ENCODE measurements around the gene PTGDS.

Gene PTGDS

GRCh38 chr9:136977223-136977622, at the start of gene PTGDS:
Gene PTGDS (plus strand): TSS chr9:136977504. CDS start chr9:136977579, 75 bp downstream.
- DNase-seq = peak; percentile 91 to 99 (median 96)
- intact Hi-C loops (cut with DNase I) = loop anchor here (2.0 kb wide), 1 partner anchor 28 kb away; no protein-coding TSS in a partner anchor

- DNase-seq = peak in 4 of 10 donors; percentile 22 to 92 (median 76)
- intact Hi-C loops (cut with DNase I) = no loop called here
Measured at GRCh38 chr9:136928591-136928990, 48.7 kb upstream of the PTGDS start.

DNA sequence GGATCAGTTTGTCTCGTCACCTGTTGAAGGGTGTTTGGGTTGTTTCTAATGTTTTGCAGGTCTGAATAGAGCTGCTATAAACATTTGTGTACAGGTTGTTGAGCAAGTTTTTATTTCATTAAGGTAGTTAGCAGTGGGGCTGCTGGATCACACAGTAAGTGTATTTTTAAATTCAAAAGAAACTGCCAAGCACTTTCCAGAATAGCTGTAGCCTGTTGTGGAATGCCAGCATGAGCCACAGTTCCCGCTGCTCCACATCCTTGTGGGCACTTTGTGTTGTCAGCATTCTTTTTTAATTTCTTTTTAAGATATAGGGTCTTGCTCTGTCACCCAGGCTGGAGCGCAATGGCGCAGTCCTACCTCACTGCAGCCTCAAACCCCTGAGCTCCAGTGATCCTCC, 47.3 kb upstream of the PTGDS start:
- DNase-seq = no peak
- intact Hi-C loops (cut with DNase I) = no loop called here

DNA sequence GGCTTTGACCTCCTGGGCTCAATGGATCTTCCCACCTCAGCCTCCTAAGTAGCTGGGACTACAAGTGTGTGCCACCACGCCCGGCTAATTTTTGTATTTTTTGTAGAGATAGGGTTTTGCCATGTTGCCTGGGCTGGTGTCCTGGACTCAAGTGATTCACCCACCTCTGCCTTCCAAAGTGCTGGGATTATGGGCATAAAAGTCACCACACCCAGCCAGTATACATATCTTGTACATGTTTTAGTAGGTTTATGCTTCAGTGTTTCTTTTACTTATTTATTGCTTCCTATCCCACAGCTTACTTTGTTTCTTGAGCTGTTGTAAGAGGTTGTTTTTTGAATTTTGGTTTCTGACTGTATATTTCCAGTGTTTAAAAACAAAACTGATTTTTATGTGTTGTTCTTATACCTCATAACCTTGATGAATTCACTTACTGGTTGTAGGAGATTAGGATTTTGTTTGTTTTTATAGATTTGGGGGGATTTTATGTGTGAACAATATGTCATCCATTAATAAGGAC, 45.6 kb upstream of the PTGDS start:
- no peak for DNase-seq
- intact Hi-C loops (cut with DNase I) = no loop called here

DNA sequence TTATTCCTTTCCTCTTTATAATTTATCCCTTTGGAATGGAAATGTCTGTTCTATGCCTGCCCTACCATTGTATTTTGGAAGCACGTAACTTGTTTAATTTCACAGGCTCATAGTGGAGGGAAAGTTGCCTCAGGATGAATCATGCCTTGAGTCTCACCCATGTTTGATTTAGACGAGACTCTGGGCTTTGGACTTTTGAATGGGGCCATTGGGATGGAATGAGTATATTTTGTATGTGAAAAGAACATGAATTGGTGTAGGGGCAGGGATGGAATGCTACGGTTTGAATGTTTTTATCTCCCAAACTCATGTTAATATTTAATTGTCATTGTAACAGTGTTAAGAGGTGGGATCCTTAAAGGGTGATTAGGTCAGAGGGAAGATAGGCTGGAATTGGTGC, 43.0 kb upstream of the PTGDS start:
- intact Hi-C loops (cut with DNase I) = no loop called here
- DNase-seq = no peak

- intact Hi-C loops (cut with DNase I) = no loop called here
- DNase-seq = peak in 1 of 10 donors; percentile 56
Measured at GRCh38 chr9:136935651-136936050, 41.7 kb upstream of the PTGDS start.

- DNase-seq = peak in 2 of 10 donors; percentile 86 to 87
- intact Hi-C loops (cut with DNase I) = no loop called here
Measured at GRCh38 chr9:136936645-136937170, 40.6 kb upstream of the PTGDS start.

- intact Hi-C loops (cut with DNase I) = no loop called here
- DNase-seq = peak in 2 of 10 donors; percentile 57 to 64
Measured at GRCh38 chr9:136937186-136938001, 39.9 kb upstream of the PTGDS start.

DNA sequence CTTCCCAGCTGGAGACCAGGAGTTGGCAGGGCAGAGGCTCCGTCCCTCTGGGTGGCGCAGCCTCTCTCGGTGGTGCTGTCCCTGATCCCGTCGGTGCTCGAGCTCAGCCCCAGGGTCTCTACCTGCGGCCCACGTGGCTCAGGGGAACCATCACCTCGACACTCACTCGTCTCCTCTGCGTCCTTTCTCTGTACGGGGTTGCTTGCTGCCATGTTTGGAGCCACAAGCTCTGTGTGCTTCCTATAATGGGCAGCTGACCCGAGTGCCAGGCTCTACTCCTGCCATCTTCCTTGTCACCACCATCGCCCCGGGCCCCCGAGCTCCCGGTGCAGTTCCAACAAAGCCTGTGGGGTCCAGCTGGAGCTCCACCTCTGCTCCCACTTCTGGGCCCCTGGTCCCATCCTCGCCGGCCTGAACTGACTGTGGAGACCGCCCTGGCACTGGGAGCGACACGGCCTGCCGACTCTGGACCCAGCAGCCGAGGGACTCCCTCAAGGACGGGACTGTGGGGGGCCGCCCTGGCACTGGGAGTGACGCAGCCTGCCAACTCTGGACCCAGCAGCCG, 37.8 kb upstream of the PTGDS start:
- DNase-seq = peak in 3 of 10 donors; percentile 64 to 83 (median 77)
- intact Hi-C loops (cut with DNase I) = no loop called here

DNA sequence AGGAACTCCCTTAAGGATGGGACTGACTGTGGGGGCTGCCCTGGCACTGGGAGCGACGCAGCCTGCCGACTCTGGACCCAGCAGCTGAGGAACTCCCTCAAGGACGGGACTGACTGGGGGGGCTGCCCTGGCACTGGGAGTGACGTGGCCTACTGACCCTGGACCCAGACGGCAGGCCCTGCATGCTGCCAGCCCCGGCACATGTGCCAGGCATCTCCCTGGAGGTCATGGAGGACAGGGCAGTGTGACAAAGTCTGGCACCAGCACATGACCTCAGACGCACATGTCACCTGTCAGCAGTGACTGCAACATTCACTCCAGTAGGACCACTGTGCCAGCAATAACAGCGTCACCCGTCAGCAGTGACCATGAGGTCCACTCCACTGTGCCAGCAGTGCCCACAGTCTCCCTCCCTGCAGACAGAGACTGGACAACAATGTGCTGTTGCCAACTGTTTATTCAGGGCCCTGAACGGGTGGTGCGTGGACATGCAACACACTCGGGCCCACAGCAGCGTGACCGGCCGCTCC, 37.2 kb upstream of the PTGDS start:
- DNase-seq = peak in 8 of 10 donors; percentile 52 to 96 (median 75)
- intact Hi-C loops (cut with DNase I) = loop anchor here (10.0 kb wide), 2 partner anchors 95 to 145 kb away; partner anchors contain the start of genes AJM1, CCDC183, PHPT1 and TMEM141

DNA sequence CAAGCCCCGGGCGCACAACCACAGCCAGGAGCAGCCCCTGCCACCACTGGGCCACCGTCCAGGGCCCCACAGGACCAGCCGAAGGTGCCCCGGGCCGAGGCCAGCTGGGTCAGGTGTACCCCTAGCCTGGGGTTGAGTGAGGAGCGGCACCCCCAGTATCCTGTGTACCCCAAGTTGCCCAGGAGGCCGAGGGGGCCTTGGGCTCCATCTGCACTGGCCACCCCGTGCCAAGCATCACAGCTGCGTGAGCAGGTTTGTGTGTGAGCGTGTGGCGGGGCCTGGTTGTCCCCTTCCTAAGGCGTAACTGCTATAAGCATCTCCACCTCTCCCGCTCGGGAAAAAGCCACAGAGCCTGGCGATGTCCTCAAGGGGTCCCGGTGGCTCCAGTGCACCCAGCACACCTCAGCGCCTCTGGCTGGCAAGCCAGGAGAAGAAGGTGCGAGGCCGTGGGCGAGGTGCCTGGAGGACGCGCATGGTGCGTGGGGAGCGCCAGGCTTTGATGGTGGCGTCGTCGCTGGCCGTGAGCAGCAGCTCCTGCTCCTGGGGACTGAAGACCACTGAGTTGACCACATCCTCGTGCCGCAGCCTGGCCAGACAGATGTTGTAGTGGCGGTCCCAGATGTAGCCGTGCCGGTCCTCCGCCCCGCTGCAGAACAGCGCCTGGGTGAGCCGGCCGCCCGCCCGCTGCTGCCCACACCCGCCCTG, 36.6 kb upstream of the PTGDS start:
- intact Hi-C loops (cut with DNase I) = loop anchor here (10.0 kb wide), 2 partner anchors 96 to 146 kb away; partner anchors contain the start of genes AJM1, CCDC183, PHPT1 and TMEM141
- peak in 1 of 10 donors; percentile 62 for DNase-seq

DNA sequence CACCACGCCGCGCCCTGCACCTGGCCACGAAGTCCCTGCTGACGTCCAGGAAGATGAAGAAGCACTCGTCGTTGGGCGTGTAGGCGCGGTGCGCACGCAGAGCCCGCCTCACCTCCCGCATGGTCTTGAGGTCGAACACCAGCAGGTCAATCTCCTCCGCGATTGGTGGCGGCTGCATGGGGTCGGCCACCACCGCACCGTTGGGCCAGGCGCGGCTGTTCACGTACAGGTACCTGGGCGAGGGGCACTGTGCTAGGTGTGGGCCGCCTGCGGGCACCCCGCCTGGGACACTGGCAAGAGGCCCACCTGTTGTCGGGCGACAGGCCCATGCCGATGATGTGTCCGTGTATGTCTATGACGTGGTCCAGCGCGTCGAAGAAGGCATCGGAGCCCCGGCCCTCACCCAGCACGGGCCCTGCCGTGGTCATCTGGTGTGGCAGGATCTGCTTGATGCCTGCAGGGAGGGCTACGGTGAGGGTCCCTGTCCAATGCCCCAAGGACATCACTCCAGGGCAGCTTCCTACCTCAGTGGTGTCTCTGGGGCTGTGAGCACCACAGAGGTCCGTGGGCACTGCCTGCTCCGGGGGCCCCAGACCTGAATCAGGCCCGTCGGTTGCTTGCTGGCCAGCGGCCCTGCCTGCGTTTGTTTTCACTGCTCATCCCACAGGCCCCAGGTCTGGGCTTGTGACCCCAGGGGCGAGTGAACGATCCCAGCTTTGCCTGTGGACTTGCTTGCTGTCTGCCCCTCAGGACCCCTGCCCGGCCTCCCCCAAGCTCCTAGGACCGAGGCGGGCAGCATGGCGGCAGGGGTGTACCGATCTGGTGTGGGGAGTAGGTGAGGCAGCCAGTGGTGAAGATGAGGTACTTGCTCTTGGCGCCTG, 35.8 kb upstream of the PTGDS start:
- DNase-seq = peak in 2 of 10 donors; percentile 66 to 76
- intact Hi-C loops (cut with DNase I) = loop anchor here (10.0 kb wide), 2 partner anchors 97 to 147 kb away; partner anchors contain the start of genes AJM1, CCDC183, PHPT1 and TMEM141

GRCh38 chr9:136942112-136942880, 35.0 kb upstream of the PTGDS start:
- intact Hi-C loops (cut with DNase I) = loop anchor here (10.0 kb wide), 2 partner anchors 97 to 147 kb away; partner anchors contain the start of genes AJM1, CCDC183, PHPT1 and TMEM141
- peak in 2 of 10 donors; percentile 72 to 80 for DNase-seq

DNA sequence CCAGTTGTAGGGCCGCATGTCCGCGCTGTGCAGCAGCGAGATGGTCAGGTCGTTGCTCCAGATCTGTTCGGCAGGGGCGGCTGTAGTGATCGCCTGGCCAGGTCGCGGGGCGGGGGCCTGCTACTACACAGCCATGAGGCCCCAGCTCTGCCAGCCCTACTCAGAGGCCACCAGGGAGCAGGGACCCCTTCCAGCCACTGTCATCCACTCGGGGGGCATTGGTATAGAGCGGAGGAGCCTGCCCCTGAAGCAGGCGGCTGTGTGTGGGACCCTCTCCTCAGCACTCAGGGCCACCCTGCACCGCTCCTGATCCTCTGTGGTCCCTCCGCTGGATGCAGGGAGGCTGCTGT, 34.4 kb upstream of the PTGDS start:
- peak in 3 of 10 donors; percentile 6 to 72 (median 64) for DNase-seq
- intact Hi-C loops (cut with DNase I) = loop anchor here (10.0 kb wide), 2 partner anchors 98 to 148 kb away; partner anchors contain the start of genes AJM1, CCDC183, PHPT1 and TMEM141

GRCh38 chr9:136943291-136944211, 33.8 kb upstream of the PTGDS start:
- intact Hi-C loops (cut with DNase I) = loop anchor here (10.0 kb wide), 2 partner anchors 99 to 149 kb away; partner anchors contain the start of genes AJM1, CCDC183, PHPT1 and TMEM141
- DNase-seq = peak in 2 of 10 donors; percentile 51 to 86

DNA sequence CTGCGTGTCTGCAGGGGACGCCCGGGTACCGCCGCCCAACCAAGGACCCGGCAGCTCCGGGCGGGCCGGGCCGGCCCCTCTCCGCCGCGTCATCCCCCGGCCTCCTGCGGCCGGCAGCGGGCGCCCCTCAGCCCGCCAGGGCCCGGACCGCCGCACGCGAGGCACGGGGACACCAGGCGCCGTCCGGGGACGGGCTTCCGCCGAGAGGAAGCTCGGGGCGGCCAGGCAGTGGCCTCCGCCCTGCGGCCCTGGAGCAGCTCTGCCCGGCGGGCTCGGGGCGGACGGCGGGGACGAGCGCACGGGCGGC, 33.1 kb upstream of the PTGDS start:
- no peak for DNase-seq
- intact Hi-C loops (cut with DNase I) = loop anchor here (10.0 kb wide), 2 partner anchors 99 to 149 kb away; partner anchors contain the start of genes AJM1, CCDC183, PHPT1 and TMEM141

All from posterior cingulate gyrus (tissue), 11 donors.